ENCODE results near the gene DHX58.

DHX58 gene

DNA sequence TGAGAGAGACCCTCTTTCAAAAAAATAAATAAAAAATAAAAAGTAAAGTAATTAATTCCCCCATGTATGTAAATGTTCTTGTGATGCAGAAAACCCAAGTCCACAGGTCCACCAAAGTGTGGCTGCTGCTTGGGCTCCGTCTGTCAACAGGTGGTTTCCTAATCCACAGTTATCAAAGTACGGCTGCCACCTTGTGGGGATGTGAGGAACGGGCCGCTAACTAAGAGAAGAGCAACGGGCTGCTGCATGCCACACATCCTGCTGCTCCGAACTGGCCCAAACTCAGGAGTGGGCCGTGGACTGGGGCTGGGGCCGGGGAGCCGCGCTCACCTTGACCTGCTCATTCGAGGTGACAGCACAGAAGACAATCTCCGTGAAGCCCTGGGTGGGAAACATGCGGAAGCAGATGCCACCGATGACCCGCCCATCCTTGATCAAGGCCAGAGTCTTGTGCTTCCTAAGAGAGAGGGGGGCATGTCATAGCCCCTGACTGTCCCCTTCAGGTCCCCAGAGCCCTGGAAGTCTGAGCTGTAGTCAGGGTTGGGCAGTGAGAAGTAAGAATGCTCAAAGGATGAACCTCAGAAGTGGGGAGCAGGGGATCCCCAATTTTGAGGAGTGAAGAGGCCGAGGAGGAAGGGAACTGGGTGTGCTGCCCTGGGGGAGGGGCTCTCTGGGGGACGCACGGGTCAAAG, 4.3 kb upstream of the DHX58 start:
- DNase-seq (ENCODE audit: low read depth), result peak; percentile 91
- H3K4me3 ChIP-seq (ENCODE audit: low read depth, low read length), result no peak overlapping the region
- TF ChIP-seq, protein P1, sequence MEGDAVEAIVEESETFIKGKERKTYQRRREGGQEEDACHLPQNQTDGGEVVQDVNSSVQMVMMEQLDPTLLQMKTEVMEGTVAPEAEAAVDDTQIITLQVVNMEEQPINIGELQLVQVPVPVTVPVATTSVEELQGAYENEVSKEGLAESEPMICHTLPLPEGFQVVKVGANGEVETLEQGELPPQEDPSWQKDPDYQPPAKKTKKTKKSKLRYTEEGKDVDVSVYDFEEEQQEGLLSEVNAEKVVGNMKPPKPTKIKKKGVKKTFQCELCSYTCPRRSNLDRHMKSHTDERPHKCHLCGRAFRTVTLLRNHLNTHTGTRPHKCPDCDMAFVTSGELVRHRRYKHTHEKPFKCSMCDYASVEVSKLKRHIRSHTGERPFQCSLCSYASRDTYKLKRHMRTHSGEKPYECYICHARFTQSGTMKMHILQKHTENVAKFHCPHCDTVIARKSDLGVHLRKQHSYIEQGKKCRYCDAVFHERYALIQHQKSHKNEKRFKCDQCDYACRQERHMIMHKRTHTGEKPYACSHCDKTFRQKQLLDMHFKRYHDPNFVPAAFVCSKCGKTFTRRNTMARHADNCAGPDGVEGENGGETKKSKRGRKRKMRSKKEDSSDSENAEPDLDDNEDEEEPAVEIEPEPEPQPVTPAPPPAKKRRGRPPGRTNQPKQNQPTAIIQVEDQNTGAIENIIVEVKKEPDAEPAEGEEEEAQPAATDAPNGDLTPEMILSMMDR (conservative IDR thresholded peaks at IDR 0.05; ENCODE audit: low read depth, low read length), result peak; percentile 87

GRCh38 chr17:42114118-42114517, 1.6 kb upstream of the DHX58 start:
- TF ChIP-seq, protein P1 (conservative IDR thresholded peaks at IDR 0.05; ENCODE audit: low read depth, low read length), result no peak
- no peak overlapping the region for H3K4me3 ChIP-seq (ENCODE audit: low read depth, low read length)
- DNase-seq (ENCODE audit: low read depth), result no peak

GRCh38 chr17:42113293-42114069, 967 bp upstream of the DHX58 start:
- DNase-seq (ENCODE audit: low read depth), result no peak
- no peak overlapping the region for H3K4me3 ChIP-seq (ENCODE audit: low read depth, low read length)
- TF ChIP-seq, protein P1 (conservative IDR thresholded peaks at IDR 0.05; ENCODE audit: low read depth, low read length), result no peak

DNA sequence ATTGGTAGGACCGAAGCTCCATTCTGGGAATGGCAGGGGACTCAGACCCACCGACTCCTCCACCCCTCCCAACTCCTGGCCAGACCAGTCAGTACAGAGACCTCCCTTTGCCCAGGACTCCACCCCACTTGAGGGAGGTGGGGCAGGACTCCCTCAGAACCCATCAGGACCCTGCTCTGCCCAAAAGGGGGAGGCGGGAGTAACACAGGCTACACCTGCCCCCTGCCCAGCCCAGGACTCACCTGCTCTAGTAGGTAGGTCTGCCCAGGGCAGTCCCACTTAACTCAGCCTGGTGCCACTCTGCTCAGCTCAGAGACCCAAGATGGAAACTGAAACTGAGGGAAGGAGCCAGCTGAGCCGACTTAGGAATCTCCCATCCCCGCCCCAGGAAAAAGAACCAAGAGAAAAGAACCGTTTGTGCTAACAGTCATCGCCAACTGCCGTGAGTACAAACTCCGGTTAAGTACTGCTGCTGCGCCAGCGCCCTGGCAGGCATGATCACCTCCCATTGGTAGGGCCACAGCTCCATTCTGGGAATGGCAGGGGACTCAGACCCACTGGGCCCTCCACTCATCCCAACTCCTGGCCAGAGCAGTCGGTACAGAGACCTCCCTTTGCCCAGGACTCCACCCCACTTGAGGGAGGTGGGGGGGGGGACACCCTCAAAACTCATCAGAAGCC, 503 bp downstream of the DHX58 start:
- DNase-seq (ENCODE audit: low read depth), result peak; percentile 56
- H3K4me3 ChIP-seq (ENCODE audit: low read depth, low read length), result peak overlapping the region; percentile 55
- TF ChIP-seq, protein P1 (conservative IDR thresholded peaks at IDR 0.05; ENCODE audit: low read depth, low read length), result no peak

DNA sequence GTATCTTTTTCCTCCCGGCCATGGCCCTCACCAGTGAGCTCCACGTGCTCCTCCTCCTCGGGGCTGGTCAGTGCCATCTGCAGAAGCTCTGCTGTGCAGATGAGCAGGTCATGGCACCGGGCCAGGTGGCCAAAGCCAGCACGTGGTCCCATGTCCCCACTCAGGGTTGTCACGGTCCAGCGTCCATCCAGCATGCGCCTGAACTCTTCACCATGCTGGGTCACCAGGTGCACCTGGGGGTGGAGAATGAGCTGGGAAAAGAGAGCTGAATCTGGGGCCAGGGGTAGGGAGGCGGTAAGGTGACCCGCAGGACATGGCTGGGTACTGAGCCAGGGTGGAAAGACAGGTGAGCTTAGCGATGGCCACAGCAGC, 1.3 kb downstream of the DHX58 start:
- H3K4me3 ChIP-seq (ENCODE audit: low read depth, low read length), result no peak overlapping the region

GRCh38 chr17:42110301-42111264, 1.9 kb downstream of the DHX58 start:
- no peak overlapping the region for H3K4me3 ChIP-seq (ENCODE audit: low read depth, low read length)
- no peak for DNase-seq (ENCODE audit: low read depth)
- TF ChIP-seq, protein P1 (conservative IDR thresholded peaks at IDR 0.05; ENCODE audit: low read depth, low read length), result no peak

More for the DNA sequence above, 1.3 kb downstream of the DHX58 start:
- TF ChIP-seq, protein P1 (conservative IDR thresholded peaks at IDR 0.05; ENCODE audit: low read depth, low read length), result no peak
- no peak for DNase-seq (ENCODE audit: low read depth)
